ENCODE results near the gene ITGB2. TPM values are rescaled to one million over a fixed set of nuclear protein-coding genes. Genes with fewer than 3 reads are reported as not detected.
A peak's percentile ranks its signal among the peaks of the same experiment; 100 is the strongest.

The ITGB2 gene
- total RNA-seq, 6 experiments from 2014 or later: 12.9 to 61.8 (median 36.6) TPM

DNA sequence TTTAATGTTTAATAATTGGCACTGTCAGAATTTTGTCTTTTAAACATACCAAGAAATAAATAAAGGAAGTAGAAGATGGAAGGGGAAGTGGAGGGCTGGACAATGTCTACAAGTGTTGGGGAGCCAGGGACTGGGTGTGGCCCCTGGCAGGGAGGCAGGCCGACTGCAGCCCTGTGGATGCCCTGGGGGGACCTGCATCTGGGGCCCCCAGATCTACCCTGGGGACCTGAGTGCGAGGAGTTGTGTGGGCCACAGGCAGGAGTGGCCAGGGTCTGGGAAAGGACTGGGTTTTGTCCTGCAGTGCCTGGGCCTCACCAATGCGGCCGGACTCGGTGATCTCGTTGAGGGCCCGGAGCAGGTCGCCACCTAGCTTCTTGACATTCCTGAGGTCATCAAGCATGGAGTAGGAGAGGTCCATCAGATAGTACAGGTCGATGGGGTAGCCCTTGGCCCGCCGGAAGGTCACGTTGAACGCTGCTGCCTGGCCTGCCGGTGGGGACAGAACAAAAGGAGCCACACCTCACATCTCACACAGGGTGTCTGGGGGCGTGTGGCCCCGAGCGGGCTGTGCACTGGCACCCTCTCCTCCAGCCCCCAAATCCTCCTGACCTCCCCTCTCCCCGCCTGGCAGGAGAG is 17.5 kb downstream of the ITGB2 start:
- peak in 1 of 4 donors; percentile 43 for ATAC-seq
- no peak overlapping the region for H3K27ac ChIP-seq
- WGBS (ENCODE audit: insufficient coverage, low coverage, low lambda C conversion rate, missing lambda C conversion rate): 50% methylated on average over 1 of the region's 18 CpGs

GRCh38 chr21:44902268-44903049 is 18.2 kb downstream of the ITGB2 start:
- no peak for ATAC-seq
- DNase-seq: peak in 1 of 3 donors; percentile 0
- Histone ChIP-seq H3K27me3 (no peaks in the 10 kb centered on the region), H3K4me3 (no peak overlapping the region), H3K9me3 (no peaks in the 10 kb centered on the region), H3K27ac (no peak overlapping the region), H3K36me3 (no peaks in the 10 kb centered on the region), H3K4me1 (no peaks in the 10 kb centered on the region)
- 81% methylated on average over 16 of the region's 30 CpGs for WGBS (ENCODE audit: insufficient coverage, low coverage, low lambda C conversion rate, missing lambda C conversion rate)
- intact Hi-C loops (cut with DNase I): loop anchor here in 1 of 2 donors (10.0 kb wide), 1 partner anchor 98 kb away; the partner anchor contains the start of gene UBE2G2
- TF ChIP-seq POLR2A (IDR thresholded peaks at IDR 0.05): no peak
- TF ChIP-seq CTCF (IDR thresholded peaks at IDR 0.05): no peak

More for the DNA sequence above, 17.5 kb downstream of the ITGB2 start:
- Histone ChIP-seq H3K9me3 (no peaks in the 10 kb centered on the region), H3K4me3 (no peak overlapping the region), H3K36me3 (no peaks in the 10 kb centered on the region), H3K27me3 (no peaks in the 10 kb centered on the region), H3K4me1 (no peaks in the 10 kb centered on the region)
- peak in 1 of 3 donors; percentile 24 for DNase-seq
- intact Hi-C loops (cut with DNase I): loop anchor here in 1 of 2 donors (10.0 kb wide), 1 partner anchor 98 kb away; the partner anchor contains the start of gene UBE2G2
- TF ChIP-seq CTCF (IDR thresholded peaks at IDR 0.05): no peak
- no peak for TF ChIP-seq POLR2A (IDR thresholded peaks at IDR 0.05)

DNA sequence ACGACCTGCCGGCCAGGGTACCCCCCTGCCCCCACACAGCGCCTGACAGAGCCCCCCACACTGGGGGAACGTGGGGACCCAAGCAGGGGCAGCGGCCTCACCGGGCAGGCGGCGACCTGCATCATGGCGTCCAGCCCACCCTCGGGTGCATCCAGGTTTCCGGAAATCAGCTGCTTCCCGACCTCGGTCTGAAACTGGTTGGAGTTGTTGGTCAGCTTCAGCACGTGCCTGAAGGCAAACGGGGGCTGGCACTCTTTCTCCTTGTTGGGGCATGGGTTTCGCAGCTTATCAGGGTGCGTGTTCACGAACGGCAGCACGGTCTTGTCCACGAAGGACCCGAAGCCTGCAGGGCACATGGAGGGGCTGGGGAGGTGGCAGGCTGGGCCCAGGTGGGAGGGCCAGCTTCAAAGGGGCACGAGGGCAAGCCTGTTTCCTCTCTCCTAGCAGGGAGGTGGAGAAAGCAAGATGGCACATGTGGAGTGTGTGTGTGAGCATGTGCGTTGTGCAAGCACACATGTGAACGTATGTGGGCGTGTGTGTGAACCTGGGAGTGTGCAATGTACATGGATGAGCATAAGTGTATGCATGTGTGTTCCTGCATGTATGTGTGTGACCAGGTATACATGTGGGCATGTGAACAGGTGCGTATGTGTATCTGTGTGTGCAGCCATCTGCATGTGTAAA is 19.2 kb downstream of the ITGB2 start:
- H3K36me3 ChIP-seq: no peaks in the 10 kb centered on the region

More for the DNA sequence above, 19.2 kb downstream of the ITGB2 start:
- ATAC-seq: no peak
- intact Hi-C loops (cut with DNase I): loop anchor here in 1 of 2 donors (10.0 kb wide), 1 partner anchor 97 kb away; the partner anchor contains the start of gene UBE2G2
- H3K4me3 ChIP-seq: no peak overlapping the region
- no peaks in the 10 kb centered on the region for H3K4me1 ChIP-seq
- H3K27me3 ChIP-seq: no peaks in the 10 kb centered on the region
- TF ChIP-seq POLR2A (IDR thresholded peaks at IDR 0.05) (no peak), CTCF (IDR thresholded peaks at IDR 0.05) (no peak)
- no peak overlapping the region for H3K27ac ChIP-seq
- DNase-seq: peak in 1 of 3 donors; percentile 14
- no peaks in the 10 kb centered on the region for H3K9me3 ChIP-seq
- WGBS (ENCODE audit: insufficient coverage, low coverage, low lambda C conversion rate, missing lambda C conversion rate): 92% methylated on average over 20 of the region's 27 CpGs
